Thyroid gland (tissue), 4 donors: ENCODE results near the gene CDC42EP2. TPM values are rescaled to one million over a fixed set of nuclear protein-coding genes. Genes with fewer than 3 reads are reported as not detected.

Experiments
- DNase-seq, 2 donors: peaks; one replicate each; pipeline ENCODE4 v3.0.0-alpha.2; 2019
- H3K27ac ChIP-seq, 3 donors: fragments of 200-600 bp; sonication (generic); 1 replicate in 2 of 3; 2 replicates in 1 of 3; pipeline ENCODE4 v1.5.1; 2016 to 2019; ENCODE audit warnings: mild to moderate bottlenecking in 1 of 3, moderate library complexity in 1 of 3
- H3K27me3 ChIP-seq: fragments of 200-600 bp; sonication (generic); one replicate; pipeline ENCODE4 v1.5.1; 2019
- H3K36me3 ChIP-seq, 2 donors: fragments of 200-600 bp; sonication (generic); one replicate each; pipeline ENCODE4 v1.5.1; 2016 to 2019
- H3K4me1 ChIP-seq, 2 donors: fragments of 200-600 bp; sonication (generic); one replicate each; pipeline ENCODE4 v1.5.1; 2017 to 2019
- H3K4me3 ChIP-seq, 3 donors: fragments of 200-600 bp; sonication (generic); replicated peaks in 1 of 3; 1 replicate in 2 of 3; 2 replicates in 1 of 3; pipeline ENCODE4 v1.5.1; 2016; ENCODE audit warnings: mild to moderate bottlenecking in 1 of 3
- H3K9me3 ChIP-seq: fragments of 200-600 bp; sonication (generic); one replicate; pipeline ENCODE4 v1.5.1; 2017
- POLR2A ChIP-seq, 2 donors: fragments of 450-650 bp; IDR thresholded peaks; one replicate each; pipeline ENCODE4 v1.6.1; 2017; ENCODE audit warnings: antibody characterized with exemption in 2 of 2, mild to moderate bottlenecking in 2 of 2, moderate library complexity in 1 of 2
- WGBS, 2 donors: methylation state at CpG; one replicate each; pipeline ENCODE4 v1.1.5; 2017; 5-methylcytosine and 5-hydroxymethylcytosine counted together
- intact Hi-C: fragments of 100-400 bp; cut with DNase I; formaldehyde crosslinking; loops from one replicate; pipeline ENCODE4 v1.15.1; 2023
- total RNA-seq, 4 donors: library from RNA; depleted of rRNA; stranded (reverse); fragments of >200 nt; gene quantifications; one replicate each; pipeline ENCODE4 v1.2.3, GENCODE V29; 2016

The CDC42EP2 gene
- total RNA-seq, 4 donors from 2014 or later: 20.6 to 35.7 (median 25.2) TPM

DNA sequence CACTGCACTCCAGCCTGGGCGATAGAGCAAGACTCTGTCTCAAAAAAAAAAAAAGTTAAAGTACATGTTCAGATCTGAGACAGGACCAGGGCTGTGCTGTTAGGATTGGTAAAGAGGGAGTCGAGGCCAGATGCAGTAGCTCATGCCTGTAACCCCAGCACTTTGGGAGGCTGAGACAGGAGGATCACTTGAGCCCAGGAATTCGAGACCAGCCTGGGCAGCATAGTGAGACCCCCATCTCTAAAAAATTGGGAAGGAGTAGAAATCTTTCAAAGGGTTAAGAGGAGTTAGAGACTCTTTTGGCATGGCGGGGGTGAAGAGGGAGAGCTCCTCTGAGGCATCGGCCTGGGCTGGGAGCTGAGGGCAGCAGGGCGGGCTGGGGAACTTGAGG, 56.0 kb downstream of the CDC42EP2 start:
- no peak overlapping the region for H3K27ac ChIP-seq
- no peaks in the 10 kb centered on the region for H3K36me3 ChIP-seq
- H3K9me3 ChIP-seq: no peaks in the 10 kb centered on the region
- 71 to 82% methylated on average over 6 of the region's 6 CpGs for WGBS, 2 donors
- H3K4me1 ChIP-seq: no peaks in the 10 kb centered on the region
- H3K4me3 ChIP-seq: no peak overlapping the region
- no peak for TF ChIP-seq POLR2A (IDR thresholded peaks at IDR 0.05)
- intact Hi-C loops: loop anchor here (5.0 kb wide), 2 partner anchors 42 to 147 kb away; no protein-coding TSS in a partner anchor
- no peaks in the 10 kb centered on the region for H3K27me3 ChIP-seq
- no peak for DNase-seq

Other genes starting within 250 kb of the CDC42EP2 start
- gene CDCA5, start 230.8 kb upstream of the CDC42EP2 start, total RNA-seq: 1 to 10 TPM in 1 of 4 donors, under 1 TPM in 2, not detected in 1; 0.71 to 1.8 (median 0.81) TPM
- gene ZFPL1, start 230.6 kb upstream of the CDC42EP2 start, total RNA-seq: 10 to 100 TPM; 28.3 to 74.4 (median 49.3) TPM
- 100 to 1,000 TPM; 222 to 608 (median 469) TPM for gene VPS51, start 218.7 kb upstream of the CDC42EP2 start, total RNA-seq
- gene TM7SF2, start 203.0 kb upstream of the CDC42EP2 start, total RNA-seq: 10 to 100 TPM; 20.0 to 99.4 (median 53.5) TPM
- gene ZNHIT2, start 197.2 kb upstream of the CDC42EP2 start, total RNA-seq: 10 to 100 TPM; 17.3 to 38.5 (median 25.9) TPM
- 1,000 to 10,000 TPM in 1 of 4 donors, 100 to 1,000 TPM in 3; 524 to 2,189 (median 600) TPM for gene FAU, start 192.7 kb upstream of the CDC42EP2 start, total RNA-seq
- 100 to 1,000 TPM in 2 of 4 donors, 10 to 100 TPM in 2; 70.9 to 112 (median 91.6) TPM for gene MRPL49, start 192.5 kb upstream of the CDC42EP2 start, total RNA-seq
- gene SYVN1, start 180.3 kb upstream of the CDC42EP2 start, total RNA-seq: 100 to 1,000 TPM in 1 of 4 donors, 10 to 100 TPM in 3; 28.8 to 103 (median 69.7) TPM
- gene SPDYC, start 144.6 kb upstream of the CDC42EP2 start, total RNA-seq: not detected
- gene CAPN1, start 132.9 kb upstream of the CDC42EP2 start, total RNA-seq: 100 to 1,000 TPM; 265 to 519 (median 340) TPM
- gene POLA2, start 52.9 kb upstream of the CDC42EP2 start, total RNA-seq: 10 to 100 TPM in 2 of 4 donors, 1 to 10 TPM in 2; 7.6 to 11.3 (median 10.4) TPM
- 10 to 100 TPM; 45.0 to 52.7 (median 48.0) TPM for gene DPF2, start 19.0 kb downstream of the CDC42EP2 start, total RNA-seq
- under 1 TPM in 1 of 4 donors, not detected in 3; 0.34 TPM for gene TIGD3, start 39.9 kb downstream of the CDC42EP2 start, total RNA-seq
- 10 to 100 TPM; 13.0 to 28.0 (median 20.9) TPM for gene SLC25A45, start 67.8 kb downstream of the CDC42EP2 start, total RNA-seq
- 10 to 100 TPM; 22.5 to 44.9 (median 31.0) TPM for gene FRMD8, start 71.8 kb downstream of the CDC42EP2 start, total RNA-seq
- gene NEAT1, start 107.9 kb downstream of the CDC42EP2 start, total RNA-seq: 1,000 to 10,000 TPM in 1 of 4 donors, 100 to 1,000 TPM in 3; 195 to 1,623 (median 652) TPM
- over 10,000 TPM; 20,994 to 36,233 (median 26,043) TPM for gene MALAT1, start 184.2 kb downstream of the CDC42EP2 start, total RNA-seq
- gene SCYL1, start 210.2 kb downstream of the CDC42EP2 start, total RNA-seq: 100 to 1,000 TPM in 3 of 4 donors, 10 to 100 TPM in 1; 99.8 to 122 (median 116) TPM
- 100 to 1,000 TPM; 195 to 277 (median 222) TPM for gene LTBP3, start 243.5 kb downstream of the CDC42EP2 start, total RNA-seq